ENCODE measurements around the gene GALNTL6.

GALNTL6 gene

GRCh38 chr4:172650758-172651530, 837.7 kb downstream of the GALNTL6 start:
- DNase-seq (ENCODE audit: extremely low spot score) = no peak
- TF ChIP-seq SUZ12 (IDR thresholded peaks at IDR 0.05) = no peak
- no peak for TF ChIP-seq BHLHE40 (IDR thresholded peaks at IDR 0.05; ENCODE audit: borderline replicate concordance)
- no peak for TF ChIP-seq TARDBP (IDR thresholded peaks at IDR 0.05)
- TF ChIP-seq ARNT (IDR thresholded peaks at IDR 0.05) = no peak
- TF ChIP-seq PKNOX1 (IDR thresholded peaks at IDR 0.05) = no peak
- TF ChIP-seq CTBP1 (IDR thresholded peaks at IDR 0.05; ENCODE audit: borderline replicate concordance) = no peak
- no peak for TF ChIP-seq HDGF (IDR thresholded peaks at IDR 0.05; ENCODE audit: borderline replicate concordance)
- TF ChIP-seq ZNF384 (IDR thresholded peaks at IDR 0.05) = no peak
- no peak for TF ChIP-seq SP1 (IDR thresholded peaks at IDR 0.05)
- no peak for TF ChIP-seq FOXA1 (IDR thresholded peaks at IDR 0.05)
- TF ChIP-seq LEF1 (IDR thresholded peaks at IDR 0.05; ENCODE audit: borderline replicate concordance) = no peak
- no peak for TF ChIP-seq L3MBTL2 (conservative IDR thresholded peaks at IDR 0.05)
- no peak for TF ChIP-seq ELF4 (IDR thresholded peaks at IDR 0.05)
- TF ChIP-seq FOXM1 (IDR thresholded peaks at IDR 0.05; ENCODE audit: borderline replicate concordance) = no peak
- TF ChIP-seq NFRKB (IDR thresholded peaks at IDR 0.05) = no peak
- TF ChIP-seq FOXK2 (IDR thresholded peaks at IDR 0.05) = no peak
- ChIA-PET CTCF (no interaction called here), POLR2A (no interaction called here)

DNA sequence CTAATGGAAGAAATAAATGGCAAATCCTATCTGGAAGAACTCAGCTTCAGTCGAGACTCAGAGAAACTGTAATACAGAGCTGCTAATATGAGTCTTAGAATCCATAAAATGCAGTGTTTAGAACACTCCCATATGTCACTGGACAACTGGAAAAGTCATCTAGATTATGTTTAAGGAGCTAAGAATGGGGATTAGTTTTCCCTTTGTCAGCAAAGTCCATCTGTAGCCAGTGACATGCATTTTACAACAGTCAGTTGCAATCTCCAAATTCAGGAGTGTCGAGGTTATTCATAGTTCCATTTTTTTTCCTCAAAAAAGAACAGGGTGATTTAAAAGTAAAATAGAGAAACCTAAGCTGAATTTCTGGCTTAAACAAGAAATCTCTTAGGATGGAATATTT, 838.8 kb downstream of the GALNTL6 start:
- POLR2A ChIA-PET = no interaction called here
- CTCF ChIA-PET = no interaction called here
- DNase-seq (ENCODE audit: extremely low spot score) = no peak
- TF ChIP-seq CTBP1 (IDR thresholded peaks at IDR 0.05; ENCODE audit: borderline replicate concordance) (no peak), LEF1 (IDR thresholded peaks at IDR 0.05; ENCODE audit: borderline replicate concordance) (no peak), L3MBTL2 (conservative IDR thresholded peaks at IDR 0.05) (no peak), BHLHE40 (IDR thresholded peaks at IDR 0.05; ENCODE audit: borderline replicate concordance) (no peak), ARNT (IDR thresholded peaks at IDR 0.05) (no peak), TARDBP (IDR thresholded peaks at IDR 0.05) (no peak), FOXA1 (IDR thresholded peaks at IDR 0.05) (no peak), FOXM1 (IDR thresholded peaks at IDR 0.05; ENCODE audit: borderline replicate concordance) (no peak), ZNF384 (IDR thresholded peaks at IDR 0.05) (no peak), ELF4 (IDR thresholded peaks at IDR 0.05) (no peak), PKNOX1 (IDR thresholded peaks at IDR 0.05) (no peak), NFRKB (IDR thresholded peaks at IDR 0.05) (no peak), SUZ12 (IDR thresholded peaks at IDR 0.05) (no peak), SP1 (IDR thresholded peaks at IDR 0.05) (no peak), FOXK2 (IDR thresholded peaks at IDR 0.05) (no peak), HDGF (IDR thresholded peaks at IDR 0.05; ENCODE audit: borderline replicate concordance) (no peak)

GRCh38 chr4:172652369-172652768, 839.2 kb downstream of the GALNTL6 start:
- DNase-seq (ENCODE audit: extremely low spot score) = no peak
- TF ChIP-seq HDGF (IDR thresholded peaks at IDR 0.05; ENCODE audit: borderline replicate concordance) (no peak), CTBP1 (IDR thresholded peaks at IDR 0.05; ENCODE audit: borderline replicate concordance) (no peak), ZNF384 (IDR thresholded peaks at IDR 0.05) (no peak), FOXM1 (IDR thresholded peaks at IDR 0.05; ENCODE audit: borderline replicate concordance) (no peak), FOXK2 (IDR thresholded peaks at IDR 0.05) (no peak), FOXA1 (IDR thresholded peaks at IDR 0.05) (no peak), BHLHE40 (IDR thresholded peaks at IDR 0.05; ENCODE audit: borderline replicate concordance) (no peak), ARNT (IDR thresholded peaks at IDR 0.05) (no peak), SP1 (IDR thresholded peaks at IDR 0.05) (no peak), LEF1 (IDR thresholded peaks at IDR 0.05; ENCODE audit: borderline replicate concordance) (no peak), NFRKB (IDR thresholded peaks at IDR 0.05) (no peak), ELF4 (IDR thresholded peaks at IDR 0.05) (no peak), L3MBTL2 (conservative IDR thresholded peaks at IDR 0.05) (no peak), SUZ12 (IDR thresholded peaks at IDR 0.05) (no peak), TARDBP (IDR thresholded peaks at IDR 0.05) (no peak), PKNOX1 (IDR thresholded peaks at IDR 0.05) (no peak)
- ChIA-PET POLR2A (no interaction called here), CTCF (no interaction called here)

- TF ChIP-seq NFRKB (IDR thresholded peaks at IDR 0.05) = no peak
- no peak for TF ChIP-seq ELF4 (IDR thresholded peaks at IDR 0.05)
- TF ChIP-seq FOXK2 (IDR thresholded peaks at IDR 0.05) = no peak
- no peak for TF ChIP-seq L3MBTL2 (conservative IDR thresholded peaks at IDR 0.05)
- no peak for TF ChIP-seq SUZ12 (IDR thresholded peaks at IDR 0.05)
- TF ChIP-seq FOXA1 (IDR thresholded peaks at IDR 0.05) = no peak
- no peak for TF ChIP-seq BHLHE40 (IDR thresholded peaks at IDR 0.05; ENCODE audit: borderline replicate concordance)
- no peak for TF ChIP-seq FOXM1 (IDR thresholded peaks at IDR 0.05; ENCODE audit: borderline replicate concordance)
- no peak for TF ChIP-seq SP1 (IDR thresholded peaks at IDR 0.05)
- TF ChIP-seq HDGF (IDR thresholded peaks at IDR 0.05; ENCODE audit: borderline replicate concordance) = no peak
- TF ChIP-seq TARDBP (IDR thresholded peaks at IDR 0.05) = no peak
- no peak for TF ChIP-seq ARNT (IDR thresholded peaks at IDR 0.05)
- ChIA-PET POLR2A (no interaction called here), CTCF (no interaction called here)
- no peak for DNase-seq (ENCODE audit: extremely low spot score)
Observed at GRCh38 chr4:172653676-172654075, 840.5 kb downstream of the GALNTL6 start.

DNA sequence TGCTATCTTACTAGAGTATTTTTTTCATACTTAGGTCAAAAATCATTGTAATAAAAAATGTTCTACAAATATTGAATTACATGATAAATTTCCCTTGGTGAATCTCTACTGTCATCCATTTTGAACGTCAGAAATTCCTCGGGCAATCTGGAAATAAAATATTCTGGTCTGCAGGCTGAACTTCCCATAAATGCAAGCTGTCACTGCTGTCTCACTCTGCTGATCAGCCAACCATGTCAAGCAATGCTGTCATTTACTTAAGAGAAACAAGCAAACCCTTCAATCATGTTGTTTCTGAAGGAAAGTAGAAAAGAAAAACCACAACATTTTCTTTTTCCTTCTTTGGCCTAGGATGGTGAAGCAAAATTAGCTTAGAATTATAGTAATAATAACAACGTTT, 841.3 kb downstream of the GALNTL6 start:
- ChIA-PET POLR2A (no interaction called here), CTCF (no interaction called here)
- no peak for TF ChIP-seq FOXM1 (IDR thresholded peaks at IDR 0.05; ENCODE audit: borderline replicate concordance)
- TF ChIP-seq NFRKB (IDR thresholded peaks at IDR 0.05) = no peak
- TF ChIP-seq TARDBP (IDR thresholded peaks at IDR 0.05) = no peak
- no peak for TF ChIP-seq PKNOX1 (IDR thresholded peaks at IDR 0.05)
- TF ChIP-seq CTBP1 (IDR thresholded peaks at IDR 0.05; ENCODE audit: borderline replicate concordance) = no peak
- TF ChIP-seq LEF1 (IDR thresholded peaks at IDR 0.05; ENCODE audit: borderline replicate concordance) = no peak
- no peak for TF ChIP-seq FOXK2 (IDR thresholded peaks at IDR 0.05)
- no peak for TF ChIP-seq BHLHE40 (IDR thresholded peaks at IDR 0.05; ENCODE audit: borderline replicate concordance)
- no peak for TF ChIP-seq ELF4 (IDR thresholded peaks at IDR 0.05)
- TF ChIP-seq FOXA1 (IDR thresholded peaks at IDR 0.05) = no peak
- TF ChIP-seq SUZ12 (IDR thresholded peaks at IDR 0.05) = no peak
- DNase-seq (ENCODE audit: extremely low spot score) = no peak
